Astrocyte (in vitro differentiated cells and primary cell): ENCODE measurements around the gene DMXL1.

Experiments used
- EZH2 ChIP-seq: IDR thresholded peaks from 2 replicates; pipeline ENCODE4 v1.6.1; 2012; ENCODE audit warnings: mild to moderate bottlenecking, low read length, inconsistent platforms; ENCODE audit not compliant: insufficient read depth
- TF ChIP-seq, protein P1 (sequence below): IDR thresholded peaks from 2 replicates; pipeline ENCODE4 v1.5.1; 2011; ENCODE audit warnings: low read depth, mild to moderate bottlenecking, inconsistent platforms, low read length, moderate library complexity; ENCODE audit not compliant: insufficient read depth

DNA sequence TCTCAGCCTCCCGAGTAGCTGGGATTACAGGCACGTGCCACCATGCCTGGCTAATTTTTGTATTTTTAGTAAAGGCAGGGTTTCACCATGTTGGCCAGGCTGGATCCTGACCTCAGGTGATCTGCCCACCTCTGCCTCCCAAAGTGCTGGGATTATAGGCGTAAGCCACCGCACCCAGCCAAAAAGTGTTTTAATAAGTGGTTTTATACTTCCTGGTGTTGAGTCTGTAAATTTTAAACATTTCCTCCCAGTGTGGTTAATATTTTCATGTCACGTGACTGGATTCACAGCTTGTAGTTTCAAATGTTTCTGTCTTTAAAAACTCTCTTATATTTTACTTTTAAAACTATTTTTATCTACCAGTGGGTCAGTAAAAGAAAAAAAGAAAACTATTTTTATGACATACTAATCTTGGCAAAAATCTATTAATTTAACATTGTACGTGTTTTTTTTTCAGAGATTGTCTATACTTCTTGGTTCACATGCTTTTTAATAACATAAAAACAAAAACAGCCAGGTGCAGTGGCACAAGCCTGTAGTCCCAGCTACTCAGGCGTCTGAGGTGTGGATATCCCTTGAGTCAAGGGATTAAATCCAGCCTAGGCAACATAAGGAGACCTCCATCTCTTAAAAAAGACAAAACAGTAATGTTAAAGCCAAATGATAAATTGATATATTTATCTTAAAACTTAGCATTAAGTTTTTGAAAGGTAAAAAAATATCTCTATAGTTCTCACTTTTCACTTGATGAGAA lies 117.1 kb downstream of the DMXL1 start:
- TF ChIP-seq, protein P1, sequence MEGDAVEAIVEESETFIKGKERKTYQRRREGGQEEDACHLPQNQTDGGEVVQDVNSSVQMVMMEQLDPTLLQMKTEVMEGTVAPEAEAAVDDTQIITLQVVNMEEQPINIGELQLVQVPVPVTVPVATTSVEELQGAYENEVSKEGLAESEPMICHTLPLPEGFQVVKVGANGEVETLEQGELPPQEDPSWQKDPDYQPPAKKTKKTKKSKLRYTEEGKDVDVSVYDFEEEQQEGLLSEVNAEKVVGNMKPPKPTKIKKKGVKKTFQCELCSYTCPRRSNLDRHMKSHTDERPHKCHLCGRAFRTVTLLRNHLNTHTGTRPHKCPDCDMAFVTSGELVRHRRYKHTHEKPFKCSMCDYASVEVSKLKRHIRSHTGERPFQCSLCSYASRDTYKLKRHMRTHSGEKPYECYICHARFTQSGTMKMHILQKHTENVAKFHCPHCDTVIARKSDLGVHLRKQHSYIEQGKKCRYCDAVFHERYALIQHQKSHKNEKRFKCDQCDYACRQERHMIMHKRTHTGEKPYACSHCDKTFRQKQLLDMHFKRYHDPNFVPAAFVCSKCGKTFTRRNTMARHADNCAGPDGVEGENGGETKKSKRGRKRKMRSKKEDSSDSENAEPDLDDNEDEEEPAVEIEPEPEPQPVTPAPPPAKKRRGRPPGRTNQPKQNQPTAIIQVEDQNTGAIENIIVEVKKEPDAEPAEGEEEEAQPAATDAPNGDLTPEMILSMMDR = no peak
- TF ChIP-seq EZH2 = no peak
